Transverse colon (tissue), 4 donors: ENCODE results near the gene AFAP1L2.

ENCODE experiments used
- EP300 ChIP-seq: sonication (generic); formaldehyde crosslinking; IDR thresholded peaks from one replicate; pipeline ENCODE4 v1.6.1; 2017; ENCODE audit warnings: antibody characterized with exemption, low read depth
- POLR2A ChIP-seq: fragments of 450-650 bp; IDR thresholded peaks from one replicate; pipeline ENCODE4 v1.6.1; 2016; ENCODE audit warnings: antibody characterized with exemption, mild to moderate bottlenecking, moderate library complexity
- POLR2AphosphoS5 ChIP-seq, 3 donors: sonication (generic); formaldehyde crosslinking; IDR thresholded peaks; one replicate each; pipeline ENCODE4 v1.6.1; 2016; ENCODE audit warnings: antibody characterized with exemption in 3 of 3
- TF ChIP-seq, protein P1 (sequence below), 5 experiments: fragments of 200-600 bp in 3 of 5; fragments of 450-650 bp in 2 of 5; sonication (generic) in 3 of 5; IDR thresholded peaks; 1 replicate in 2 of 5; 2 replicates in 3 of 5; pipeline ENCODE4 v1.5.1; 2016 to 2017; ENCODE audit warnings: antibody characterized with exemption in 5 of 5, inconsistent platforms in 3 of 5, mild to moderate bottlenecking in 2 of 5, moderate library complexity in 1 of 5

DNA sequence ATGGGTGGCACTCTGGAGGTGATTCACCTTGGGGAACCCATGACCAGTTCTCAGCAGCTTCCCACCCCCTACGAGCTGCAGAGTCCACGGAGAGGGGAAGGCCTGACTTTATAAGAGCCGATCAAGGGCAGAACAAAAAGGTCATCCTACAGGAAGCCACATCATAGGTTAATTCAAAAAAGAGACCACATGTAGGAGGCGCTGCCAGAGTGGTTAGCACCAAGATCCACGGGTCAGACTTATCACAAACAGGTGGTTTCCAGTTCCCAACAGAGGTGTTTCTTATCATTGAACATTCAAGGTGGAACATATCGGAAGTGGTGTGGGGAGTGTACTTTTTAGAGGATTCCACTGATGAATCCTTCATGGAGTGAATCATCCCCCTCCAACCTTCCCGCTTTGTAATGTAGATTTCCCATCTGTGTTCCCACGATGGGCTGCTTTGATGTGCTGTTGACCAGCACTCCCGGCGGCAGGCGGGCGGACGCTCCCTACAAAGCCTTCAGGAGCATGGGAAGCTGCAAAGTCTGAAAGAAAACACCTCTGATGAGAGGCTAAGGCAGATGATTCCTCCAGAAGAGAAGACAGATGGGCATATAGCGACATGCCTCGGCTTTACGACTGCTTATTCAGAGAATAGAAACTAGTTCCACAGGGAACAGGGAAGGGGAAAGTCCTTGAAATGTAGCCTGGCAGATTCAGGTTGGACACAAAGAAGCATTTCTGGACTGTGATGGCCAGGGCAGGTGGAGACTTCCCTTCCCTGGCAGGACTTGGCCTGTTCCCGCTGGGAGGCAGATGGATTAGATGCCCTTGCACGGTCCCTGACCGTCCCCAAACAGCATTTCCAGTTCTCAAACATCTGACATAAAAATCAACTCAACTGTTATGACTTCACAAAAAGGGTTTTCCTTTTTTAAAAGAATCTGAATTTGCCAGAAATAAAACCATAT lies 66.5 kb downstream of the AFAP1L2 start:
- TF ChIP-seq, protein P1, sequence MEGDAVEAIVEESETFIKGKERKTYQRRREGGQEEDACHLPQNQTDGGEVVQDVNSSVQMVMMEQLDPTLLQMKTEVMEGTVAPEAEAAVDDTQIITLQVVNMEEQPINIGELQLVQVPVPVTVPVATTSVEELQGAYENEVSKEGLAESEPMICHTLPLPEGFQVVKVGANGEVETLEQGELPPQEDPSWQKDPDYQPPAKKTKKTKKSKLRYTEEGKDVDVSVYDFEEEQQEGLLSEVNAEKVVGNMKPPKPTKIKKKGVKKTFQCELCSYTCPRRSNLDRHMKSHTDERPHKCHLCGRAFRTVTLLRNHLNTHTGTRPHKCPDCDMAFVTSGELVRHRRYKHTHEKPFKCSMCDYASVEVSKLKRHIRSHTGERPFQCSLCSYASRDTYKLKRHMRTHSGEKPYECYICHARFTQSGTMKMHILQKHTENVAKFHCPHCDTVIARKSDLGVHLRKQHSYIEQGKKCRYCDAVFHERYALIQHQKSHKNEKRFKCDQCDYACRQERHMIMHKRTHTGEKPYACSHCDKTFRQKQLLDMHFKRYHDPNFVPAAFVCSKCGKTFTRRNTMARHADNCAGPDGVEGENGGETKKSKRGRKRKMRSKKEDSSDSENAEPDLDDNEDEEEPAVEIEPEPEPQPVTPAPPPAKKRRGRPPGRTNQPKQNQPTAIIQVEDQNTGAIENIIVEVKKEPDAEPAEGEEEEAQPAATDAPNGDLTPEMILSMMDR (IDR thresholded peaks at IDR 0.05), result no peak
- no peak for TF ChIP-seq POLR2A
- TF ChIP-seq POLR2AphosphoS5 (IDR thresholded peaks at IDR 0.05), result no peak
- TF ChIP-seq EP300, result no peak
